Measurements from ENCODE around the gene WDFY3.
"Not testable (repeated sequence)": the region's sequence is repeated elsewhere in the genome, so short reads cannot be mapped to it uniquely, and the experiment has no call there.

The WDFY3 gene

DNA sequence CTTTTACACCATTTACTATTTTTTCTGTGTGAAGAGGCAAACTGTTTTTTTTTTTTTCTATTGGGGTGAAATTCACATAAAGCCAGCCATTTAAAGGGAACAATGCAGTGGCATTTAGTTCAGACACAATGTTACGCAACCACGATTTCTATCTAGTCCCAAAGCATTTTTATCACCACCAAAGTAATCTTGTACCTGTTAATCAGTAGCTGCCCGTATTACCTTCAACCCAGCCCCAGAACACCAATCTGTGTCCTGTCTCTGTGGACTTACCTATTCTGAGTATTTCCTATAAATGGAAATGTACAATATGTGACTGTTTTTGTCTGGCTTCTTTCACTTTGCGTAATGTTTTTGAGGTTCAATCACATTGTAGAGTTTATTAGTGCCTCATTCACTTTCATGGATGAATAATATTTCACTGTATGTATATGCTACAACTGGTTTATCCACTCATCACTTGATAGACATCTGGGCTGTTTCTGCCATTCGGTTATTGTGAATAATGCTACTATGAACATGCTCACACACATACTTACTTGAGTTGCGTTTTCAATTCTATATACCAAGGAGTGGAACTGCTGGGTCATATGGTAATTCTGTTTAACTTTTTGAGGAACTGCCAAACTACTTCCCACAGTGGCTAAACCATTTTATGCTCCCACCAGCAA is 267.4 kb downstream of the WDFY3 start:
- no peak for DNase-seq

DNA sequence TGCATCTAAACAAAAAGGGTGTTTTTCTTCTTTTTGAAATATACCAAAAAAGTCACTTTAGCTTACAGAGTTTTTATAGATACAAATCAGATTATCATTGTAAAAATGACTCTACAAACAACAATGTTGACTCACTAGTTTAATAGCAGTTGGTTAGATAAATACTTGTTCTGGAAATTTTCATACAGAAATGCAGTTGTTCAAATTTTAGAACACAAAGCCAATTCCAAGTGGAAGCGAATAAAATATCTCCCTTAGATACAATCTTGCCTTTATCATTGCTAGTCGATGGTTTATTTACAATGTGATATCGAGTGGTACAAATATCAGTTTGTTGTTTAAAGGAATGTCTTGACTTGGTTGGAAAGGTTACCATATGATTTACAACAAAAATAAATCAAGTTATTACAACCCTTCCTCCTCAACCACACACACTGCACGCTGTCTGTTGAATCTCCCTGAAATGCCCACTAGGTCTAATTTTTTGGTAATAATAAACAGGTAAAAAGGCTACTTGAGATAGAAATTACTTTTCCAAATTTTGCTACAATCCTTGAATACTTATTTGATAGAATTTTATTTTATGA is 268.8 kb downstream of the WDFY3 start:
- no peak for DNase-seq

DNA sequence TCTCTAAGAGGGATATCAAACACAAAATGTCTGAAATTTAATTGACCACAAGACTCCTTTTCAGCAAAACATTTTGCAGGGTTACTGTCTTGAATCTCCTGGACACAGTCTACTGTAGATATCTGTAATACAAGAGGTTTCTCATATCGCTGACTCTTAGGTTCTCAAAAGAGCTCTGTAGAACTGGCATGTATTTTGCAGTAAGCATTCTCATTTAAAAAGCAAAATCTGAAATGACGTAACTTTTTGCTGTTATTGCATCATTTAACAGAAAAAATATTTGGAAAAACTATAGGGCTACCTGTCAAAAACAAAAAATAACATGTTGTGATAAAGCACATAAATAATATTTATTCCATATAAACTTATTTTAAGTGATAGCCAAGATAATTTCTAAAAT is 269.3 kb downstream of the WDFY3 start:
- DNase-seq, result no peak

DNA sequence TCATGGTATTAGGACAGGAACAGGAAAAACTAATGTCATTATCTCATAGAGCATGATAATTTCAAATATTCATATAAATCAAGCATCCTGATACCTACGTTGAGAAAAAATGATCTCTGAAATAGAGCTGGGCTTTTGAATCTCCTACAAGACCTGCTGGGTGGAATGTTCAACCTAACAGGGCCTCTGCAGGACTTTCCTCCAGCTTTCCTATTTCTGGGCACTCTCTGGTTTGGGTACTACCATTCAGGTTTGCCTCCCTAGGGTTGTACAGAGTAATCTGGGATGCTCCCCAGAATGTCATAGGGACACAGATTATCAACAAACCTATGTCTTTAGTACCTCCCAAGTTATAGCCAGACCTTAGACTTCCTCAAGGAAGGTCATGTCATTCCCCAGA is 274.7 kb downstream of the WDFY3 start:
- DNase-seq, result no peak

DNA sequence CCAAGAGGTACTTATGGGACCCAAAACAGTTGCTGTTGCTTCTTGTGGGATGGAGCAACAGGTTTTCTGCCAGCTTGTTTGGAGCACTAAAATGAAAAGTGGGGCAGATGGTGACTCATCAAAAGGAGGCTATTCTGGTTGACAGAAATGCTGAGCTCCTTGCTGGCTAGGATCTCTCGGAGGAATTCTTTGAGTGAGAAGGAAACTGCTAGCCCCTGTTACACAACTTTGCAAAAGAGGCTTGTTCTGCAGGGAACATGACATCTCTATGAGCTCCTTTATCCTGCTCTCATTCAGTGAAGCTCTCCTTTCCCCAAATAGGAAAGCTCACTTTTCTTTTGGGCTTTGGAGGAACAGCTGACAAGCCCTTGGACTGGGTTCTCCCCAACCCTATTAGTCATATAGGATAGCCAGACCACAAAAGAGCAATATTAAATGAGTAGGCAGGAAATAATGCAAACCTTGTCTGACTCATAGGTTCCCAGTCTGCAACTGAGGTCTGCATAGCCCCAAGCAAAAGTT is 275.3 kb downstream of the WDFY3 start:
- no peak for DNase-seq

DNA sequence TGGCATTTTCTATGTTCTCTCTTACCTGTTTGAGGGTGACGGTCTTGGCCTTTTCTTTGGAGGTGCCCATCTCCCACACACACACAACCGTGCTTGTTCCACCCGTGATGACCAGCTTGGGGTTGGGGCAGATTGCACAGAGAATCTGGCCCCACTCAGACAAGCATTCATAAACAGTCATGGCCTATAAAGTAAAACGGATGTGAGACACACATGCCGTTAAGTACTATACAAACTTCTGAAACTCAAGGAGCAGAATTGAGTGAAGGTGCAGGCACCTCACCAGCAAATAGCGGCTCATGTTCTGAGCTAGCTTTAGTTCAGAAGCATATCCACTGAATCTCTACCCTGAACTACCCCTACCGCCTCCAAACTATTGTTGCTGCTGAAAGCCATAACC is 276.0 kb downstream of the WDFY3 start:
- DNase-seq, result no peak

DNA sequence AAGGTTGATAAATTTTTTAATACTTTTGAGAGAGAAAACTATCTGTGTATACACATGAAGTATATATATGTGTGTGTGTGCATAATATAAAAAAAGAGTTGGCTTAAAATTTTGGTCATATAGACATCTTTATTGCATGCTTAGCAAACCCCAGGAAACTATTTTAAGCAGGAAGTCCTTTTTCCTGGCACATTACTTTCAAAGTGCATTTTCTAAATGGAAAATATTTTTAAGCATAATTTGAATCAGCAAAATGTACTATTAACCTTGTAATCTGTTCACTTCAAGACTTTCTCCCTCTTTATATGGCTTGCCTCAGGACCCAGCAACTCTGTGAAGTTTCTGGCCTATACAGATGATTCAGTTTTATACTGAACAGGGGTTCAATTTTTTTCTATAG is 277.3 kb downstream of the WDFY3 start:
- DNase-seq, result no peak

DNA sequence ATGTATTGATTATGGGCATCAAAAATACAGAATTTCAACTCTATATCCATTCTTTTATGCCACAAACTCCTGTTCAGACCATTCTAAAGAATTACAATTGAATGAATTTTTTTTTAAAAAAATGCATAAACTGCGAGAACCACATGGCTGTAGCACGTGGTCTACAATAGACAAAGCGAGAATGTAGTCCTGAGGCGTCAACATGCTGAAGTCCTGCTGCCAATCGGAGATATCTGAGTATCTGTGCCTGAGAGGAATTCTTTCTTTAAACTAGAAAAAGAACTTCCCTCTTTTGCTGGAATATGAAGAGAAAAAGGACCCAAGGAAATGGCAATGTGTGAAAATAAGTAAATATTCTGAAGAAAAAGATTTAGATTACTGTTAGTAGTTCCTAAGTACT is 277.9 kb downstream of the WDFY3 start:
- DNase-seq, result no peak

DNA sequence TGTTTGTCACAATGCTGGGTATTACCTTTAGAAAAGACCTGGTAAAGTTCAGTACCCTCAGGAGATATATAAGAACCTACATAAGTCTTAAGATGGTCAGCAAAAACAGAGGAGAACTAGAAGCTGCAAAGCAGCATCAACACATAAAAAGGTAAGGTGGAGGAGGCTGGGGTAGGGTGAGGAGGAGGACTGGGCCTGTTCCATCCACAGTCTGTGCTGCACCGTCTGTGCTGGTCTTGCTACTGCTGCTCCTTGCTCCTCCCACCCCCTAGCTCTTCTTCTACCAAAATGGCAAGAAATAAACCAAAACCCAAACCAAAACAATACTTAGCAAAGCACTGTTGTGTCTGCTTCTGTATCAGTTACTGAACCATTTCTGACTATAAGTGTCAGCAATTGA is 281.4 kb downstream of the WDFY3 start:
- DNase-seq, result no peak

DNA sequence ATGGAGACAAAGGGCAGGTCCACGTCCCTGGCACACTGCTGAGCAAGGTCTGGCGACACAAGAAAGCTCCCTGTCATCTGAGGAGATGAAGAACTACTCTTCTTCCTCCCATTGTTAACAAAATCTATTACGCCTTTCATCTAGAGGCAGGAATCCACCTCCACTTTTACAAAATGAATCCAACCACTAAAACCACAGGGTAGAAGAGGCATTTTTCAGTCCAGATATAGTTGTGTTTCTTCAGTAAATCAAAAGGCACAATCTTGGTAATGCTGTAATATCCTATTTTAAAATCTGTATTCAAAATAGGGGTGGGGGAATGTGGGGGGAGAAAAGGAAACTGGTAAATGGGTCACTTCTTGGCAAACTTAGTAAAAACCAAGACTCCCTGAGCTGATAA is 282.1 kb downstream of the WDFY3 start:
- DNase-seq, result no peak

DNA sequence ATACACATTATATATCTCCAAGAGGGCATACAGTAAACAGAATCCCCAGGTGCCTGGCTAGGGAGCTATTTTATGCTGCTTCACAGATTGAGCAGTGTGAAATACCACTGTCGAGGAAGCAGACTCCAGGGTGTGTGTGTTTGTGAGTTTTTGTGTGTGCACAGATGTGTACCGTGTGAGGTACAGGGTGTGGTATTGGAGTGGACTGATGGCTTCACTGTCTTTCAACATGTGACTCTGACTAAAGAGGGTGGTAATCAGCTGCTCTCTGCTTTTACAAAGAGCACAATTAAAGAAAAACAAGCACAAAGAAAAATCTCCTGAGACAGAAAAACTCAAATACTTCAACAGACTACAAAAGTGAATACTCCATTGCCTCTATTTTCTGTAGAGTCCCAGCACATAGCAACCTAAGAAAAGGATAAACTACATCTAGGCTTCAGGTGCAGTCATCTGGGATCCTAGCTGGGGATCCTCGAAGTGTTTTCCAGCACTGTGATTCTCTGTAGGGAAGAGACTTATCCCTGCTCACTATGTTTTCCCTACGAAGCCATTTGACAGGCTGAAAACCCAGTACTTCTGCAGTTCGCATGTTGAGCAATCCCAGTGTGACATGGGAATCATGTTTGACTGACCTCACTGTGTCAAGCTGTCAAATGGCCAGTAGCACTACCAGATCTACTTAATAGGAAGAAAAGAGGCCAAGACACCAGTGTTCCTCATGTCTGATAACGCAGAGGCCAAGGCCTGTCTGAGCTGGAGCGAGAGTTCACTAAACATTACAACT is 283.2 kb downstream of the WDFY3 start:
- no peak for DNase-seq

DNA sequence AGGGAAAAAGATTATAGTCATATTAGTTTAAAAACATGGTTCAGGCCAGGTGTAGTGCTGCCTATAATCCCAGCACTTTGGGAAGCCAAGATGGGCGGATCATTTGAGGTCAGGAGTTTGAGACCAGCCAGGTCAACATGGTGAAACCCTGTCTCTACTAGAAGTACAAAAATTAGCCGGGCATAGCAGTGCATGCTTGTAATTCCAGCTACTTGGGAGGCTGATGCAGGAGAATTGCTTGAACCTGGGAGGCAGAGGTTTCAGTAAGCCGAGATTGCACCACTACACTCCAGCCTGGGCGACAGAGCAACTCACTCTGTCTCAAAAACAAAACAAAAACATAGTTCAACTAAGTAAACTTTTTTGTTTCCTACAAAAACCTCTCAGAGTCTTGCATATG is 283.8 kb downstream of the WDFY3 start:
- not testable (repeated sequence) for DNase-seq

DNA sequence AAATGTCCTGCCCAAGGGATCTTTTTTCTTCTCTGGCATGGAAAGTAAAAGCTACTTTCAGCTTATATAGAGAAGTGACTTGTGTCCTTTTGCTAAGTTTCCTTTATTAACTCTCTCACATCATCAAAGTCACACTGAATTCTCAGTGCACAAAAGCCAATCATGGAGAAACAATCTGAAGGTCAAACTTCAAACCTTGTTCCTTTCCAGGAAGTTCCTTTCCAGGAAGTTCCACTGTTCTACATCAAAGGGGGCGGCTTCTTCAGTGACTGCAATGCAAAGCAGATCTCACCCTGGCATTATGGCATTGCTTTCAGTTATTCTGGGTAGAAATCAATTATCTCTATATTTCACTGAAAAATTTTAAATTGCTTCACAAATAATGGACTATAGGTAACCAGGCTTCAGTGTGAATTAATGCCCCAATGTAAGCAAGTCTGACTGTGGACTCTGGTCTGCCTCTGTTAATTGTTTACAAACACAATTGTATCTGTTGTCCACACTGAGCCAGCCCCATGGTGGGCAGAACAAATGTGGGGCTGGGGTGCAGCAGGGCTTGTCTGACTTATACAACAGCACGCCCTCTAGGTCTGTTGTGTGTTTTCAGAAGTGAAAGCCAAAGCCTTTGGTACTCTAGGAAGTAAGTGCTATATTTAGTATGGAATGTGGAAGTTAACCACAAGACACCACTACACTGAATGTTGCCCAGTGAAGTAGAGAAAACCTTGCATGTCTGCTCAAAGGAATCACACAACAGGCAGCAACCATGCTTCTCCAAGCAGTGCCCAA is 284.8 kb downstream of the WDFY3 start:
- no peak for DNase-seq

DNA sequence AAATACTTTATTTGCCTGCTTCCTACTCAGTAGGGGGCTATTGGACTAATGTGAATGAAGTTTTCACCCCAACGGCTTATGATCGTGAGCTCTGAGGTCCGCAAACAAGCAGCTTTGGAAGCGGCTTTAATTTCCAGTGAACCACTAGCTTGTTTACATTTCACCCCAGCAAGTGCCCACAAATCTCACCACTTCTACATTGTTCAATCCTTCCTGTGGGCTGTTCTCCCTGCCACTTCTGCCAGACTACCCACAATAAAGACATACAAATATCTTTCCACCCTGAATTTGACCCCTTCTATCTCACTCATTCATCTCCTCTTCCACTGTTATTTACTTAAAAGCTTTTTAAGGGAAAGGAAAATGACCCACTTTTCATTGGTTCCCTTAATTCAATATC is 285.5 kb downstream of the WDFY3 start:
- no peak for DNase-seq

DNA sequence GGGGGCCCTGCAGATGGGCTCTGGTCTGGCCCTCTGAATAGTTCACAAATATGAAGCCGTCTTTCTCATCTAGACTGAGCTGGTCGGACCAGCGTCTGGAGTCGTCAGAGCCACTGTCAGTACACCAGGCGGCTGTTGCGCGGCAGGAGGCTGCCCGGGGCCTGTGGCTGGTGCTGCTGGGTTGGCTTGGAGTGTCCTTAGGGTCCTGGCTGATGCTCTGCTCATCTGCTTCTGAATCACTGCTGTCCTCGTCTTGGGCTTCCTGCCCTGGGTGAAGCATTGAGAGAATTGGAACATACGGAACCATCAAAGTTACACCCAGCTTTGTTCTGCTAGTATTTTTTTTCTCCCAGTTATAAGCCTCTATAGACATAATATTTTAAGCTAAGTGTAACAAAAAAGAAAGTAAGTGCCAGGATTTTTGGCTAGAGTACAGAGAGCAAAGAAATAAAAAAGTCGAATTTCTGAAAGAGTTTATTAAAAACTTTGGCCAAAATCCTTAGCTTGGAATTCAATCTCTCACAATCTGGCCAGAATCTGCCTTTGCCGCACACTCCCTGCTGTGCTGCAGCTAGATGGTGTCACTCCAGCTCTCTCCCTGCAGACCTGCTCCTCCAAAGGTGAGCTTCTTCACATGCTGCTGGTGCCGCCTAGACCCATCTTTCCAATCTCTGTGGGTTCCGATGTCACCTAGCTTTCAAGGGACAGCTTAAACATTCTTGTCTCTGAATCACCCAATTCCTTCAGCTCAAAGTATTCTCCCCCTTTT is 287.3 kb downstream of the WDFY3 start:
- DNase-seq, result no peak

DNA sequence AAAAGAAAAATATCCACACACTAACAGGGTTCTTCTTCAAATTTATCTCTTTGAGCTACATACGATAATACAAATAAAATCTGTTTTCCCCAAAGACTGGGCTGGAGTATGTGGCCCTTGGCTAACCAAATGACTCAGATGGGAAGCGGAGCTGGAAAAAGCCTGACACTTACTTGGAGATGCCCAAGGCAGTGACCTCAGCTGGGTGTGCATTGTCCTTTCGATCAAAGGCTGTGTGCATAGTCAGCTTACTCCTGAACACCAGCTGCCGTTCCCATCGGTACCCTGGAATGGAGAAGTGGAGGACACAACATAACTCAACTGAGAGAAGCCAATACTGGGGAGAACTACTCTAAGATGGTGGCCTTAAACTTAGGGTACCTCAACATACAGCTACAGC is 288.5 kb downstream of the WDFY3 start:
- DNase-seq, result no peak

DNA sequence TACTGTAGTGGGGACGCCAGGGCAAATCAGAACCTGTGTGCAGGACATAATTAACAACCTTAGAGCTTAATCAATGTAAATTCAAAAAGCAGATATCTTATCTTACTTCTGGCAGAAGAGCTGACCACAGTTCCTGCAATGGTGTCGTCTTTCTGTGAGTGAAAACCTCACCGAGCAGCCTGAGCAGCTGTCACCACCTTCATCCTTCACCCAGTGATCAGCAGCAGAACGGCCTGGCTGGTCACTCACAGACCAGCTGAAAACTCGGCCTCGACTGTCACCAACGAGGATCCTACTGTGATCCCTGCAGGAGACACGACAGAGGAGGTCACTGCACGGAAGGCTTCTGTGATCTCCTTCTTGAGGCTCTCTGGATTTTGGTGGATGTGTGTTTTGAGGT is 289.4 kb downstream of the WDFY3 start:
- no peak for DNase-seq

DNA sequence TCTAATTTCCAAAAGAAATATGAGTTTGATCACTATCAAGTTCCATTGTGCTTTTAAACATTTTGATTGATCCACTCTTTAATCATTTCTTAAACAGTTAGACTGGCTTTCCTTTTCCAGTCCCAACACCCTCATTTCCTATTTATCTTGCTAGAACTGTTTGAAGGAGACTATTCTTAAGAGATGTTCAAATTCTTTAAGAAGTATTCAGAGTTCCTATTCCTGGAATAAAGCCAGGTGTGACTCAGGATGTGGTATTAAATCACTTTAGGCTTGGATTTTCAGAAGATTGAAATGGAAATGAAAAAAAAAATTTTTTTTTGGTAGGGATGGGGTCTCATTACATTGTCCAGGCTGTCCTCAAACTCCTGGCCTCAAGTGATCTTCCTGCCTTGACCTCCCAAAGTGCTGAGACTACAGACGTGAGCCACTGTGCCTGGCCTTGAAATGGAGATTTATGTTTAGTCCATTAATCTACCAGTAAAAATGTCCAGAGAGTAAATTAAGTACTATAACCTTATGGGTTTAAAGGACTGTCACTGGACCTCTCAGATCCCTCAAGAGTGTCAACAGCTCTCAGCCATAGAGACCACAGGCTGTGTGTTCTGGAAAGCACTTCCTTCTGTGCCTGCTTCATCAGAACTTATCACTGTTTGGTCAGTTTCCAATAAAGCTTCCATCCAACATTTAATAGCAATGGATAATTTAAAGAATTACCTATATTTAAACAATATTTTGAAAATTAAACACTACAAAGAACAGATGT is 292.8 kb downstream of the WDFY3 start:
- DNase-seq, result no peak

DNA sequence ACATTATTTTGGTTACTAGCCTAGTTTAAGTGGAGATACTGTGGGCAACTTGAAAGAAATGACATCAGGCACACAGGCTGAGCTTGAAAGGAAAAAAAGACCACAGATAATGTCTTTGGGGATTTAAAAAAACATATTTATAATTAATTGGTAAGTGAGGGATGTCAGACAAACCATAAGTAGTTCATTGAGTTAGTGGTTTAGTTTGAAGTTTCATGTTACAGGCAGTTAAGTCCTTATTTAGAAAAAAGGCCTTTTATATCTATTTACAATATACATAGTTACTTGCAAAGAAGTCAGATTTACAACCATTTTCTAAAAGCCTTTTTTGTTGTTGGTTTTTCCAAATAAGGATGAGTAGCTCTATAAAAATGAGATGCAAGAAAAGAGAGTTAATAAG is 294.3 kb downstream of the WDFY3 start:
- DNase-seq, result no peak

DNA sequence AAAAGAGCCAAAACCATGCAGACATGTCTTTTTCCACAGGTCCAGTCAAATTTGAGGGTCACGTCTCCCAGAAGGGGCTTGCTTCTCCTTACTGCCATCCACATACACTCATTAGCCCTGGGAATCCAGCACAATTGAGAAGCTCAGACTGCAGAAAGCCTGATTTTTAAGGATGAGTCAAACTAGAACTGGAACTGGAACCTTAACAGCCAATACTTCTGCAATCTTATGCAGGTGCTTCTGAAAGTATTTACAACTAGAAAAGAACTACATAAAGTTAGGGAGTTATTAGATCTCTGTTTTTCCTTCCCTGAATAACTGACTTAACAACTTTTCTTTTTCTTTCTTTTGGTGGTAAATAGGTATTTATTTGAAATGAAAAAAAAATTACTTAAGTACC is 297.3 kb downstream of the WDFY3 start:
- DNase-seq, result no peak

DNA sequence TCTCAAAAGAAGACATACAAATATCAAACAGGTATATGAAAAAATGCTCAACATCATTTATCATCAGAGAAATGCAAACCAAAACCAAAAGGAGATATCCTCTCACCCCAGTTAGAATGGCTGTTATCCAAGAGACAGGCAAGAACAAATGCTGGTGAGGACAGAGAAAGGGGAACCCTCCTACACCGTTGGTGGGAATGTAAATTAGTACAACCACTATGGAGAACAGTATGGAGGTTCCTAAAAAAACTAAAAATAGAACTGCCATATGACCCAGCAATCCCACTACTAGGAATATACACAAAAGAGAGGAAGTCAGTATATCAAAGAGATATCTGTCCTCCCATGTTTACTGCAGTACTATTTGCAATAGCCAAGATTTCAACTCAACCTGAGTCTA is 300.1 kb downstream of the WDFY3 start:
- DNase-seq, result no peak

DNA sequence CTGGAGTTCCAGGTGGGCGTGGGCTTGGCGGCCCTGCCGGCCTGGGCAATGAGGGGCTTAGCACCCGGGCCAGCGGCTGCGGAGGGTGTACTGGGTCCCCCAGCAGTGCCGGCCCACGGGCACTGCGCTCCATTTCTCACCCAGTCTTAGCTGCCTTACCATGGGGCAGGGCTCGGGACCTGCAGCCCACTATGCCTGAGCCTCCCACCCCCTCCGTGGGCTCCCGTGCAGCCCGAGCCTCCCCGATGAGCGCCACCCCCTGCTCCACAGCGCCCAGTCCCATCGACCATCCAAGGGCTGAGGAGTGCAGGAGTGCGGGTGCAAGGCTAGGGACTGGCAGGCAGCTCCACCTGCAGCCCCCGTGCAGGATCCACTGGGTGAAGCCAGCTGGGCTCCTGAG is 301.7 kb downstream of the WDFY3 start:
- not testable (repeated sequence) for DNase-seq
